Osteocyte (in vitro differentiated cells): ENCODE results near the gene RELT. TPM values are rescaled to one million over a fixed set of nuclear protein-coding genes. Genes with fewer than 3 reads are reported as not detected.

ENCODE experiments used
- DNase-seq: peaks from one replicate; pipeline ENCODE4 v3.0.0; 2021; ENCODE audit warnings: mixed read lengths; ENCODE audit not compliant: unreplicated experiment; ENCODE audit errors: extremely low spot score
- H3K27ac Mint-ChIP-seq: one replicate; pipeline ENCODE4 v1.8.0; 2021; ENCODE audit warnings: mild to moderate bottlenecking, mixed read lengths; ENCODE audit not compliant: unreplicated experiment
- H3K27me3 Mint-ChIP-seq: one replicate; pipeline ENCODE4 v1.8.0; 2021; ENCODE audit warnings: mixed read lengths; ENCODE audit not compliant: unreplicated experiment
- H3K36me3 Mint-ChIP-seq: one replicate; pipeline ENCODE4 v1.8.0; 2021; ENCODE audit warnings: mixed read lengths; ENCODE audit not compliant: unreplicated experiment
- H3K4me1 Mint-ChIP-seq: one replicate; pipeline ENCODE4 v1.8.0; 2021; ENCODE audit warnings: mixed read lengths; ENCODE audit not compliant: unreplicated experiment
- H3K4me3 Mint-ChIP-seq: one replicate; pipeline ENCODE4 v1.8.0; 2021; ENCODE audit warnings: mild to moderate bottlenecking, moderate library complexity, mixed read lengths; ENCODE audit not compliant: unreplicated experiment
- H3K9me3 Mint-ChIP-seq: one replicate; pipeline ENCODE4 v1.8.0; 2021; ENCODE audit warnings: mixed read lengths; ENCODE audit not compliant: unreplicated experiment
- CTCF ChIP-seq: fragments of 200-600 bp; sonication (generic); IDR thresholded peaks from 2 replicates; pipeline ENCODE4 v1.5.0; 2021; ENCODE audit warnings: antibody characterized with exemption, mild to moderate bottlenecking, moderate library complexity
- total RNA-seq: library from RNA; stranded (reverse); gene quantifications from 2 replicates; pipeline ENCODE4 v1.2.1, GENCODE V29; 2021

Gene RELT
- total RNA-seq, 1 donor from 2014 or later = 3.3 TPM

- TF ChIP-seq CTCF = no peak
- DNase-seq = no peak
- Mint-ChIP-seq H3K9me3 (no peaks in the 10 kb centered on the region), H3K4me1 (no peaks in the 10 kb centered on the region), H3K27ac (no peak overlapping the region), H3K4me3 (no peak overlapping the region), H3K36me3 (peaks cover 25% of the 10 kb centered on the region), H3K27me3 (no peaks in the 10 kb centered on the region)
These were observed 10.0 kb upstream of the RELT start for GRCh38 chr11:73366265-73366610.

GRCh38 chr11:73366953-73367352, 9.2 kb upstream of the RELT start:
- DNase-seq = no peak
- Mint-ChIP-seq H3K36me3 (peaks cover 25% of the 10 kb centered on the region), H3K9me3 (no peaks in the 10 kb centered on the region), H3K27ac (no peak overlapping the region), H3K4me3 (no peak overlapping the region), H3K4me1 (no peaks in the 10 kb centered on the region), H3K27me3 (no peaks in the 10 kb centered on the region)
- no peak for TF ChIP-seq CTCF

DNA sequence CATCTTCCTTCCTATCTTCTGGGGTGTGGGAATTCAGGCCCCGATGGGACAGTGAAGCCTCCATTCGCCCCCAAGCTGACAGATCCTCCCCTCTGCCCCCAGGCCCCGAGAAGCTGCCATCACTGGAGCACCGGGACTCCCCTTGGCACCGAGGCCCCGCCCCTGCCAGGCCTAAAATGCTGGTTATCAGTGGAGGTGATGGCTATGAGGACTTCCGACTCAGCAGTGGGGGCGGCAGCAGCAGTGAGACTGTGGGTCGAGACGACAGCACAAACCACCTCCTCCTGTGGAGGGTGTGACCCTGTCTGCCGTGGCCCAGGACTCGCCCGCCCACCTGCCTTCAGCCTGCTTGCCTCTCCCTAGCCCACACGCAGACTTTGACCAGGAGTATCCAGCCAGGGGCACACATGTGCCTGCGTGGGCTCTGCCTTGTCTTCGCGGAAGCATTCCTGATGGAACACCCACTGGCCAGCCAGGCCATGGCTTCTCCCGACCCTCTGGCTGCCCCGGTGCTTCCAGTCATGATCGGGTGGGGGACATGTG, 8.6 kb upstream of the RELT start:
- H3K4me3 Mint-ChIP-seq = no peak overlapping the region

GRCh38 chr11:73372375-73372993, 3.7 kb upstream of the RELT start:
- no peaks in the 10 kb centered on the region for H3K9me3 Mint-ChIP-seq
- H3K27ac Mint-ChIP-seq = no peak overlapping the region
- no peaks in the 10 kb centered on the region for H3K27me3 Mint-ChIP-seq
- H3K4me1 Mint-ChIP-seq = peaks cover 7% of the 10 kb centered on the region
- H3K4me3 Mint-ChIP-seq = no peak overlapping the region
- no peak for DNase-seq
- peaks cover 6% of the 10 kb centered on the region for H3K36me3 Mint-ChIP-seq
- TF ChIP-seq CTCF = no peak

More for the DNA sequence above, 8.6 kb upstream of the RELT start:
- H3K27ac Mint-ChIP-seq = no peak overlapping the region
- no peaks in the 10 kb centered on the region for H3K27me3 Mint-ChIP-seq
- no peaks in the 10 kb centered on the region for H3K9me3 Mint-ChIP-seq
- no peaks in the 10 kb centered on the region for H3K4me1 Mint-ChIP-seq
- TF ChIP-seq CTCF = no peak
- H3K36me3 Mint-ChIP-seq = peaks cover 24% of the 10 kb centered on the region
- DNase-seq = no peak

DNA sequence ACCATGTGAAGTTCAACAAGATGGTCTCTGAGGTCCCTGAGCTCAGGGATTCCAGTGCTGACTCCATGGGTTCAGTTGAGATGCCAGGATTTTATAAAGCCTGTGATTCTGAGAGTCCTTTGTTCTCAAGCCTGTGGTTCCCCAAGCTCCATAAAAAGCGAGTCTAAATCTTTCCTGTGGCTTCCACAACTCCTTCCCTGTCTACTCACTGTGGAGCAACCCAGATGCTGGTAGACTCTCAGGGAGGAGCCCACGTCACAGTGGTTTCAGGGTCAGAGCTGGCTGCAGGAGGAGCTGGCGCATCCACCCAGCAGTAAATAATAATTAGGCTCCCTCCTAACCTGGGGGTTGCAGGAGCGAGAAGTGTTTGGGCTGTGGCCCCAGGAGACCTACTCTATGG, 2.0 kb upstream of the RELT start:
- Mint-ChIP-seq H3K27ac (no peak overlapping the region), H3K9me3 (no peaks in the 10 kb centered on the region), H3K27me3 (no peaks in the 10 kb centered on the region), H3K36me3 (peaks cover 2% of the 10 kb centered on the region), H3K4me3 (no peak overlapping the region), H3K4me1 (peaks cover 16% of the 10 kb centered on the region)
- DNase-seq = no peak
- no peak for TF ChIP-seq CTCF
